CD14-positive monocyte (primary cell): ENCODE measurements around the gene LIMK1. TPM values are rescaled to one million over a fixed set of nuclear protein-coding genes. Genes with fewer than 3 reads are reported as not detected.

Experiments used
- DNase-seq, 3 donors: peaks; one replicate each; pipeline ENCODE4 v3.0.0-alpha.2; 2011 to 2022
- H2AFZ ChIP-seq: 2 replicates; pipeline ENCODE4 v1.6.0; 2012; ENCODE audit warnings: mild to moderate bottlenecking, low read depth, low read length, inconsistent platforms; ENCODE audit not compliant: insufficient read depth, poor library complexity, severe bottlenecking
- H3K27ac ChIP-seq, 2 donors: 1 replicate in 1 of 2; 2 replicates in 1 of 2; pipeline ENCODE4 v1.5.1; 2012 to 2013; ENCODE audit warnings: low read length in 2 of 2, control low read depth in 1 of 2, inconsistent platforms in 1 of 2, low read depth in 1 of 2, mild to moderate bottlenecking in 1 of 2
- H3K27me3 ChIP-seq, 2 donors: one replicate each; pipeline versions ENCODE4 v1.6.0 to v1.6.1; 2011 to 2013; ENCODE audit warnings: low read length in 2 of 2; ENCODE audit not compliant: control insufficient read depth in 2 of 2, insufficient read depth in 2 of 2
- H3K36me3 ChIP-seq, 2 donors: replicated peaks in 1 of 2; 1 replicate in 1 of 2; 2 replicates in 1 of 2; pipeline versions ENCODE4 v1.5.1 to v1.6.1; 2012 to 2013; ENCODE audit warnings: low read length in 2 of 2, control low read depth in 1 of 2, inconsistent platforms in 1 of 2, mild to moderate bottlenecking in 1 of 2; ENCODE audit not compliant: insufficient read depth in 2 of 2, control insufficient read depth in 1 of 2
- H3K4me1 ChIP-seq, 2 donors: 1 replicate in 1 of 2; 2 replicates in 1 of 2; pipeline versions ENCODE4 v1.5.1 to v1.6.1; 2012 to 2013; ENCODE audit warnings: low read length in 2 of 2, control low read depth in 1 of 2, inconsistent platforms in 1 of 2, mild to moderate bottlenecking in 1 of 2, moderate library complexity in 1 of 2; ENCODE audit not compliant: insufficient read depth in 2 of 2, control insufficient read depth in 1 of 2
- H3K4me2 ChIP-seq: replicated peaks from 2 replicates; pipeline ENCODE3; 2012; ENCODE audit warnings: low read length, moderate library complexity, mild to moderate bottlenecking; ENCODE audit not compliant: poor library complexity, severe bottlenecking; ENCODE audit errors: extremely low read depth
- H3K4me3 ChIP-seq, 3 experiments: fragments of 200-600 bp in 1 of 3; sonication (generic) in 1 of 3; replicated peaks in 1 of 3; 1 replicate in 2 of 3; 2 replicates in 1 of 3; pipeline ENCODE4 v1.5.1; 2011 to 2013; ENCODE audit warnings: low read length in 3 of 3, mild to moderate bottlenecking in 3 of 3, control low read depth in 2 of 3, low read depth in 2 of 3, inconsistent platforms in 1 of 3, moderate library complexity in 1 of 3
- H3K79me2 ChIP-seq: 2 replicates; pipeline ENCODE4 v1.6.0; 2012; ENCODE audit warnings: mild to moderate bottlenecking, control low read depth, inconsistent platforms, low read length, moderate library complexity; ENCODE audit not compliant: insufficient read depth
- H3K9ac ChIP-seq: 2 replicates; pipeline ENCODE4 v1.6.0; 2017; ENCODE audit warnings: low read length, mild to moderate bottlenecking; ENCODE audit not compliant: insufficient read depth, poor library complexity, severe bottlenecking
- H3K9me3 ChIP-seq, 2 donors: replicated peaks in 1 of 2; 1 replicate in 1 of 2; 2 replicates in 1 of 2; pipeline versions ENCODE4 v1.5.1 to v1.6.1; 2012 to 2013; ENCODE audit warnings: low read length in 2 of 2, control low read depth in 1 of 2; ENCODE audit not compliant: control insufficient read depth in 1 of 2, insufficient read depth in 1 of 2
- H4K20me1 ChIP-seq: 2 replicates; pipeline ENCODE4 v1.6.0; 2012; ENCODE audit warnings: mild to moderate bottlenecking, low read length, control low read depth, moderate library complexity; ENCODE audit not compliant: insufficient read depth
- H3K27ac Mint-ChIP-seq, 7 donors: one replicate each; pipeline ENCODE4 v1.8.0; 2020; ENCODE audit warnings: mild to moderate bottlenecking in 7 of 7, mixed read lengths in 7 of 7, moderate library complexity in 6 of 7, inconsistent platforms in 2 of 7
- H3K27me3 Mint-ChIP-seq, 3 donors: one replicate each; pipeline ENCODE4 v1.8.0; 2021 to 2022; ENCODE audit warnings: low read depth in 3 of 3, mild to moderate bottlenecking in 3 of 3, mixed read lengths in 3 of 3, moderate library complexity in 3 of 3, inconsistent platforms in 1 of 3
- H3K36me3 Mint-ChIP-seq, 2 donors: one replicate each; pipeline ENCODE4 v1.8.0; 2020; ENCODE audit warnings: mixed read lengths in 2 of 2, inconsistent platforms in 1 of 2, mild to moderate bottlenecking in 1 of 2
- H3K4me1 Mint-ChIP-seq: one replicate; pipeline ENCODE4 v1.8.0; 2020; ENCODE audit warnings: mild to moderate bottlenecking, mixed read lengths
- H3K4me3 Mint-ChIP-seq, 2 donors: one replicate each; pipeline ENCODE4 v1.8.0; 2020; ENCODE audit warnings: mild to moderate bottlenecking in 2 of 2, mixed read lengths in 2 of 2, moderate library complexity in 1 of 2
- H3K9me3 Mint-ChIP-seq, 7 donors: one replicate each; pipeline ENCODE4 v1.8.0; 2020 to 2022; ENCODE audit warnings: mixed read lengths in 7 of 7, mild to moderate bottlenecking in 6 of 7, moderate library complexity in 6 of 7, inconsistent platforms in 2 of 7
- WGBS: methylation state at CpG from one replicate; pipeline ENCODE4 v1.1.5; 2013; ENCODE audit warnings: missing lambda C conversion rate; ENCODE audit not compliant: insufficient coverage; 5-methylcytosine and 5-hydroxymethylcytosine counted together
- intact Hi-C, 2 donors: fragments of 100-400 bp; cut with micrococcal nuclease; formaldehyde crosslinking; loops; one replicate each; pipeline versions ENCODE4 v1.15.0 to v1.15.1; 2023
- polyA plus RNA-seq, 3 donors: library from polyadenylated mRNA; depleted of rRNA in 1 of 3; unstranded in 2 of 3; stranded (reverse) in 1 of 3; fragments of 300-500 nt in 2 of 3; fragments of >200 nt in 1 of 3; fragmentation: Illumina TruSeq in 2 of 3; gene quantifications; 1 replicate in 2 of 3; 2 replicates in 1 of 3; pipeline ENCODE4 v1.2.3, GENCODE V29; 2012 to 2021
- TF ChIP-seq, protein P1 (sequence below): fragments of 200-600 bp; IDR thresholded peaks from one replicate; pipeline ENCODE4 v1.8.0; 2022; ENCODE audit warnings: antibody characterized with exemption, mild to moderate bottlenecking

Gene LIMK1
- polyA plus RNA-seq, 3 donors = 12.6 to 30.2 (median 13.9) TPM

DNA sequence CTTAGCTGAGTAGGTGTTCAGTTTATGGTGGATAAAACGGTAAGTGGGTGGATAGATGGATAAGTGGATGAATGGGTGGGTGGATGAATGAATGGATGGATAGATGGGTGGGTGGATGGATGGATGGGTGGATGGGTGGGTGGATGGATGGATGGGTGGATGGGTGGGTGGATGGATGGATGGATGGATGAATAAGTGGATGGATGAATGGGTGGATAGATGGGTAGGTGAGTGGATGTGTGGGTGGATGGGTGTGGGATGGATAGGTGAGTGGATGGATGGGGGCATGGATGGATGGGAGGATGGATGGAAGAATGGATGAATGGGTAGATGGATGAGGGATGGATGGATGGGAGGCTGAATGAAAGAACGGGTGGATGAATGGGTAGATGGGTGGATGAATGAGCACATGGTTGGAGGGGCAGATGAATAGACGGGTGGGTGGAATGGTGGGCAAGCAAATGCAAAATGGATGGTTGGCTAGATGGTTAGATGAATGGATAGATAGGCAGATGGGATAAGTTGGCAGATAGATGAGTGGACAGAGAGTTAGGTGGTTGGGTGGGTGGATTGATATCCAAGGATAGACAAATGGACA lies 29.9 kb upstream of the LIMK1 start:
- TF ChIP-seq, protein P1, sequence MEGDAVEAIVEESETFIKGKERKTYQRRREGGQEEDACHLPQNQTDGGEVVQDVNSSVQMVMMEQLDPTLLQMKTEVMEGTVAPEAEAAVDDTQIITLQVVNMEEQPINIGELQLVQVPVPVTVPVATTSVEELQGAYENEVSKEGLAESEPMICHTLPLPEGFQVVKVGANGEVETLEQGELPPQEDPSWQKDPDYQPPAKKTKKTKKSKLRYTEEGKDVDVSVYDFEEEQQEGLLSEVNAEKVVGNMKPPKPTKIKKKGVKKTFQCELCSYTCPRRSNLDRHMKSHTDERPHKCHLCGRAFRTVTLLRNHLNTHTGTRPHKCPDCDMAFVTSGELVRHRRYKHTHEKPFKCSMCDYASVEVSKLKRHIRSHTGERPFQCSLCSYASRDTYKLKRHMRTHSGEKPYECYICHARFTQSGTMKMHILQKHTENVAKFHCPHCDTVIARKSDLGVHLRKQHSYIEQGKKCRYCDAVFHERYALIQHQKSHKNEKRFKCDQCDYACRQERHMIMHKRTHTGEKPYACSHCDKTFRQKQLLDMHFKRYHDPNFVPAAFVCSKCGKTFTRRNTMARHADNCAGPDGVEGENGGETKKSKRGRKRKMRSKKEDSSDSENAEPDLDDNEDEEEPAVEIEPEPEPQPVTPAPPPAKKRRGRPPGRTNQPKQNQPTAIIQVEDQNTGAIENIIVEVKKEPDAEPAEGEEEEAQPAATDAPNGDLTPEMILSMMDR = no peak
- WGBS = 100% methylated on average over 3 of the region's 3 CpGs
- no peaks in the 10 kb centered on the region for H3K36me3 ChIP-seq
- H3K4me3 ChIP-seq = no peak overlapping the region
- intact Hi-C loops = no loop called here
- no peak for DNase-seq
- no peak overlapping the region for H3K27ac ChIP-seq
- Mint-ChIP-seq H3K4me3 (no peak overlapping the region), H3K36me3 (no peaks in the 10 kb centered on the region), H3K4me1 (peaks cover 10% of the 10 kb centered on the region), H3K27me3 (peaks cover 1 to 7% (median 5%) of the 10 kb centered on the region in 3 donors), H3K27ac (no peak overlapping the region), H3K9me3 (peaks cover 1 to 10% (median 5%) of the 10 kb centered on the region in 7 donors)
- H3K9me3 ChIP-seq = peaks cover 0 to 4% of the 10 kb centered on the region in 2 donors
- H3K4me1 ChIP-seq = peaks cover 7 to 8% of the 10 kb centered on the region in 2 donors
- no peaks in the 10 kb centered on the region for H3K79me2 ChIP-seq
- H2AFZ ChIP-seq = no peak overlapping the region
- H4K20me1 ChIP-seq = no peaks in the 10 kb centered on the region
- no peaks in the 10 kb centered on the region for H3K27me3 ChIP-seq
- no peak overlapping the region for H3K9ac ChIP-seq
- no peak overlapping the region for H3K4me2 ChIP-seq

DNA sequence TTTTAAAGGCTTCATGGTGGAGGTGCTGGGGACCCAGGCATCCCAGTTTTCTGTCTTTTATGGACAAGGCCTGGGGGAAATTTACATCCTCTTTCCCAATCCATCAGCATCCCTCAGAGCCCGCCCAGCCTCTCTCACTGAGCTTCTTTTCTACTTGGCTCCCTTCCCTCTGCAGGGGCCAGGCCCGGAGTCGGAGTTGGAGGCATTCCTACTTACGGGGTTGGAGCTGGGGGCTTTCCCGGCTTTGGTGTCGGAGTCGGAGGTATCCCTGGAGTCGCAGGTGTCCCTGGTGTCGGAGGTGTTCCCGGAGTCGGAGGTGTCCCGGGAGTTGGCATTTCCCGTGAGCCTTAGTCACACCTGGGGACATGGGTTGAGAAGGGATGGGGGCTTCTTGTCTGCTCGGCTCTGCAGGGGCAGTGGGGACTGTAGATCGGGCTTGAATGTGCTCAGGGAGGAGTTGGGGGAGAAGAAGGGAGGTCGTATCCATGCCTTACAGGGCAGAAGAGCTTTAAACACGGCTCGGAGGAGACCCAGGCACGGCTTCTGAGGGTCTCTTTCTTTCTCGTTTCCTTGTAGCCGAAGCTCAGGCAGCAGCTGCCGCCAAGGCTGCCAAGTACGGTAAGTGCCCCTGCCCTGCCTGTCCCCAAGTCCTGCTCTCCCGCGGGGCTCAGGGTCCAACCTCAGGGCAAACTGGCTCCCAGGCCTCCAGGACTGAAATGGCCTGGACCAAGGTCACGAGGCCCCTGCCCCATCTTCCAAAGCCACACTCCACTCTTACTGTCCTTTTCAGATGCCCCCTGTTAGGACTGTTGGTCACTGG lies 27.3 kb upstream of the LIMK1 start:
- no peak overlapping the region for H3K4me2 ChIP-seq

More for the DNA sequence above, 27.3 kb upstream of the LIMK1 start:
- Histone ChIP-seq H2AFZ (no peak overlapping the region), H3K4me1 (peaks cover 7 to 8% of the 10 kb centered on the region in 2 donors), H3K36me3 (no peaks in the 10 kb centered on the region), H3K27me3 (no peaks in the 10 kb centered on the region), H3K9ac (no peak overlapping the region), H3K79me2 (no peaks in the 10 kb centered on the region), H3K27ac (no peak overlapping the region), H3K9me3 (peaks cover 0 to 4% of the 10 kb centered on the region in 2 donors), H4K20me1 (no peaks in the 10 kb centered on the region), H3K4me3 (no peak overlapping the region)
- Mint-ChIP-seq H3K4me3 (no peak overlapping the region), H3K27me3 (peaks cover 1 to 7% (median 7%) of the 10 kb centered on the region in 3 donors), H3K27ac (no peak overlapping the region), H3K4me1 (peaks cover 10% of the 10 kb centered on the region), H3K36me3 (no peaks in the 10 kb centered on the region), H3K9me3 (peaks cover 1 to 10% (median 5%) of the 10 kb centered on the region in 7 donors)
- TF ChIP-seq, protein P1 = no peak
- intact Hi-C loops = no loop called here
- 97% methylated on average over 26 of the region's 26 CpGs for WGBS
- no peak for DNase-seq
